Measurements from ENCODE around the gene DBET. TPM values are rescaled to one million over a fixed set of nuclear protein-coding genes. Genes with fewer than 3 reads are reported as not detected.
A peak's percentile ranks its signal among the peaks of the same experiment; 100 is the strongest.
"Not testable (repeated sequence)": the region's sequence is repeated elsewhere in the genome, so short reads cannot be mapped to it uniquely, and the experiment has no call there.

DBET gene
- total RNA-seq, 4 donors from 2014 or later = not detected

- Histone ChIP-seq H3K4me3 (no peak overlapping the region), H3K27me3 (peaks cover 0 to 23% of the 10 kb centered on the region in 2 donors), H3K9me3 (no peaks in the 10 kb centered on the region), H3K4me1 (peaks cover 0 to 3% (median 0%) of the 10 kb centered on the region in 4 donors), H3K27ac (no peak overlapping the region), H3K36me3 (no peaks in the 10 kb centered on the region)
- TF ChIP-seq CTCF (IDR thresholded peaks at IDR 0.05) (no peak), POLR2A (IDR thresholded peaks at IDR 0.05) (no peak)
- no peak for DNase-seq
These were observed 45.9 kb upstream of the DBET start for GRCh38 chr4:190018201-190018920.

GRCh38 chr4:190019023-190019858 lies 45.1 kb upstream of the DBET start:
- Histone ChIP-seq H3K9me3 (no peaks in the 10 kb centered on the region), H3K4me1 (peaks cover 0 to 3% (median 0%) of the 10 kb centered on the region in 4 donors), H3K27ac (no peak overlapping the region), H3K27me3 (peaks cover 0 to 23% of the 10 kb centered on the region in 2 donors), H3K4me3 (no peak overlapping the region), H3K36me3 (no peaks in the 10 kb centered on the region)
- DNase-seq = no peak
- TF ChIP-seq POLR2A (IDR thresholded peaks at IDR 0.05) (no peak), CTCF (IDR thresholded peaks at IDR 0.05) (no peak)

- H3K27ac ChIP-seq, H3K4me1 ChIP-seq, DNase-seq, H3K36me3 ChIP-seq, H3K9me3 ChIP-seq, H3K4me3 ChIP-seq: not testable (repeated sequence)
- peaks cover 0 to 18% of the 10 kb centered on the region in 2 donors for H3K27me3 ChIP-seq
These were observed 44.3 kb upstream of the DBET start for GRCh38 chr4:190019859-190020463.

GRCh38 chr4:190020790-190021717 lies 43.2 kb upstream of the DBET start:
- peak in 1 of 3 donors; percentile 47 for DNase-seq
- Histone ChIP-seq H3K27me3 (peaks cover 0 to 18% of the 10 kb centered on the region in 2 donors), H3K4me3 (peak overlapping the region in 3 of 4 donors; percentile 0 to 26 (median 24)), H3K9me3 (no peaks in the 10 kb centered on the region), H3K27ac (no peak overlapping the region), H3K36me3 (no peaks in the 10 kb centered on the region), H3K4me1 (peaks cover 0 to 3% (median 0%) of the 10 kb centered on the region in 4 donors)
- TF ChIP-seq POLR2A (IDR thresholded peaks at IDR 0.05) (no peak), CTCF (IDR thresholded peaks at IDR 0.05) (no peak)

- not testable (repeated sequence) for H3K36me3 ChIP-seq, H3K27ac ChIP-seq, H3K4me3 ChIP-seq, H3K9me3 ChIP-seq, DNase-seq, H3K4me1 ChIP-seq
- peaks cover 0 to 18% of the 10 kb centered on the region in 2 donors for H3K27me3 ChIP-seq
These were observed 42.3 kb upstream of the DBET start for GRCh38 chr4:190021973-190022372.

- not testable (repeated sequence) for H3K4me1 ChIP-seq, H3K36me3 ChIP-seq, H3K27ac ChIP-seq, H3K9me3 ChIP-seq, DNase-seq
- peak overlapping the region in 2 of 4 donors; percentile 29 to 38 for H3K4me3 ChIP-seq
- peaks cover 0 to 12% of the 10 kb centered on the region in 2 donors for H3K27me3 ChIP-seq
These were observed 41.6 kb upstream of the DBET start for GRCh38 chr4:190022614-190023281.

- not testable (repeated sequence) for H3K4me3 ChIP-seq, H3K9me3 ChIP-seq, H3K27ac ChIP-seq, H3K4me1 ChIP-seq, DNase-seq, H3K36me3 ChIP-seq, H3K27me3 ChIP-seq
These were observed 37.1 kb upstream of the DBET start, which contains the start of gene FRG2 for GRCh38 chr4:190027156-190027555. FRG2 (minus strand) TSS chr4:190027256; CDS start chr4:190027204, 52 bp downstream.

- DNase-seq, H3K4me3 ChIP-seq, H3K4me1 ChIP-seq, H3K36me3 ChIP-seq, H3K9me3 ChIP-seq, H3K27ac ChIP-seq, H3K27me3 ChIP-seq: not testable (repeated sequence)
These were observed 33.0 kb upstream of the DBET start for GRCh38 chr4:190031264-190031663.

- not testable (repeated sequence) for H3K36me3 ChIP-seq, H3K27me3 ChIP-seq, H3K27ac ChIP-seq, DNase-seq, H3K9me3 ChIP-seq, H3K4me1 ChIP-seq
- H3K4me3 ChIP-seq = peak overlapping the region in 1 of 4 donors; percentile 37
These were observed 26.5 kb upstream of the DBET start for GRCh38 chr4:190037704-190038388.

All from Peyer's patch (tissue), 4 donors.